ENCODE results near the gene IRX2. TPM values are rescaled to one million over a fixed set of nuclear protein-coding genes. Genes with fewer than 3 reads are reported as not detected.

Gene IRX2
- total RNA-seq, 1 experiment from 2014 or later: 16.7 TPM

DNA sequence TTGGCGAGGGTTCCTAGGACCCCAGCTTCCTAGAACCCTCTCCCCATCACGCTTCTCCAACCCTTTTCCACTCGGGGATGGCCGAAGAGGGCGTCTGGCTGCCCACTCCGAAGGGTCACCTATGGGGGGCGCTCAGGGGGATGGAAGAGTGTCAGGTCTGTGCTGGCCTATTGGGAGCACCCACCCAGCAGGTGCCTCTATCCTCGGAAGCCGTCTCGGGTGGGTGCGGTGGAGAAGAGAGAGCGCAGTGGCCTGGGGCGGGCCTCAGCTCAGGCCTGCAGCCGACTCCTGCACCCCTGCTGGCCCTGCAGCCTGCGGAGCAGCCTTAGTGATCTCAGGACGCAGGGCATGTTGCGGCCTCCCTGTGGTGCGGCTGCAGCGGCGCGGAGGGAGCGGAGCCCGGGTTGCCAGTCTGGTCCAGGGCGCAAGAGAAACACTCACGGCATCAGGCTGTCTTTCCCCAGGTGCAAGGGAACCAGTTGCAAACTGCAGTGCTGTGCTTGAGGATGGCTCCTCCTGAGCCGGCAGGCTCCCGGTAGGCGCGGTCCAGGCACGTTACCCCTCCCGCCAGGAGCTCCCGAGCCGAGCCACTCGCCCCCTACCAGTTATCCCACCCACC, 1.5 kb upstream of the IRX2 start:
- H3K4me3 ChIP-seq: peak overlapping the region; percentile 99

DNA sequence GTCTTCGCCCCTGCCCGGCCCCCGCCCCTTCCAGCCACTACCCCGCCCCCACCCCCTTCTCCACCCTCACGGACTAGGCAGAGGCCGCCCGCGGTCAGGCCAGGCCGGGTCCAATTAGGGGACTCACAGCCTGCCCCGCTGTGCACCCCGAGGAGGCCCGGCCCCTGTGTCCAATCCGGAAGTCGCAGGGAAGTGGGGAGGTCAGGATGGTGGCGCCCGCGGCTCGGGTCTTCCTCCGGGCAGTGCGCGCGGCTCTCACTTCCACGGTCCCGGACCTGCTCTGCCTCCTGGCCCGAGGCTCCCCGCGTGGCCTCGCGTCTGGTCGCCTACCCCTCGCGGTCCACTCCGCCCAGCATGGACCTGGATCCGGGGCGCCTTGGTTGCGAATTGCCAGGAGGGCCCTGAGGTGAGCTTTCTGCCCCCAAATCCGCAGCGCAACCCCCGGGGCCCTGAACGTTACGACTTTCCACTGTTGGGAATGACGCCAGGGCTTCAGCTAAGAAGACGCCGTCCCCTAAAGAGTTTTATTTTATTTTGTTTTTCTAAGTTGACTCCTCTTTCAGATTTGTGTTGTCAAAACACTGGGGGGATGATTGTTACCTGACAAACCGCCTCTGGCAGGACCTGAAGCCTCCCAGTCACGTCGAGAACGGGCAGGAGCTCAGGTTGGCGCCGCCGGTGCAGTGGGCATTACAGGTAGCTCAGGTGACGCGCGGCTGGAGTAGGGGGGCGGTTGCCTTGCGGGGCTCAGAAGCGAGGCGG, 763 bp upstream of the IRX2 start:
- Histone ChIP-seq H3K4me3 (peak overlapping the region; percentile 99), H3K27me3 (replicated peaks) (no peaks in the 10 kb centered on the region), H3K4me1 (replicated peaks) (peaks cover 36% of the 10 kb centered on the region), H3K27ac (peak overlapping the region; percentile 74), H3K36me3 (peaks cover 27% of the 10 kb centered on the region), H3K9me3 (replicated peaks) (peaks cover 5% of the 10 kb centered on the region)
- DNase-seq (ENCODE audit: low read depth in 1 of 2, low spot score in 2 of 2): peak; percentile 78 to 80

More for the DNA sequence above, 1.5 kb upstream of the IRX2 start:
- peaks cover 21% of the 10 kb centered on the region for H3K36me3 ChIP-seq
- no peak overlapping the region for H3K27ac ChIP-seq
- DNase-seq (ENCODE audit: low read depth in 1 of 2, low spot score in 2 of 2): no peak
- H3K4me1 ChIP-seq (replicated peaks): peaks cover 43% of the 10 kb centered on the region
- H3K9me3 ChIP-seq (replicated peaks): peaks cover 5% of the 10 kb centered on the region
- H3K27me3 ChIP-seq (replicated peaks): no peaks in the 10 kb centered on the region

GRCh38 chr5:2750758-2751464, 566 bp downstream of the IRX2 start:
- Histone ChIP-seq H3K27me3 (replicated peaks) (no peaks in the 10 kb centered on the region), H3K36me3 (peaks cover 30% of the 10 kb centered on the region), H3K4me1 (replicated peaks) (peaks cover 25% of the 10 kb centered on the region), H3K27ac (peak overlapping the region; percentile 71), H3K9me3 (replicated peaks) (peaks cover 5% of the 10 kb centered on the region), H3K4me3 (peak overlapping the region; percentile 99)
- DNase-seq (ENCODE audit: low read depth in 1 of 2, low spot score in 2 of 2): peak; percentile 56 to 72

GRCh38 chr5:2750026-2750757, 1.3 kb downstream of the IRX2 start:
- Histone ChIP-seq H3K4me3 (peak overlapping the region; percentile 99), H3K27ac (peak overlapping the region; percentile 71; the same call in 1 of the 2 replicates), H3K27me3 (replicated peaks) (no peaks in the 10 kb centered on the region), H3K4me1 (replicated peaks) (peaks cover 23% of the 10 kb centered on the region), H3K9me3 (replicated peaks) (peaks cover 5% of the 10 kb centered on the region), H3K36me3 (peaks cover 35% of the 10 kb centered on the region)
- DNase-seq (ENCODE audit: low read depth in 1 of 2, low spot score in 2 of 2): peak in 1 of 2 experiments; percentile 42

GRCh38 chr5:2749514-2750025, 1.9 kb downstream of the IRX2 start:
- H3K9me3 ChIP-seq (replicated peaks): peaks cover 5% of the 10 kb centered on the region
- DNase-seq (ENCODE audit: low read depth in 1 of 2, low spot score in 2 of 2): no peak
- H3K27ac ChIP-seq: no peak overlapping the region
- no peaks in the 10 kb centered on the region for H3K27me3 ChIP-seq (replicated peaks)
- no peak overlapping the region for H3K4me3 ChIP-seq
- peaks cover 23% of the 10 kb centered on the region for H3K4me1 ChIP-seq (replicated peaks)
- H3K36me3 ChIP-seq: peaks cover 37% of the 10 kb centered on the region

DNA sequence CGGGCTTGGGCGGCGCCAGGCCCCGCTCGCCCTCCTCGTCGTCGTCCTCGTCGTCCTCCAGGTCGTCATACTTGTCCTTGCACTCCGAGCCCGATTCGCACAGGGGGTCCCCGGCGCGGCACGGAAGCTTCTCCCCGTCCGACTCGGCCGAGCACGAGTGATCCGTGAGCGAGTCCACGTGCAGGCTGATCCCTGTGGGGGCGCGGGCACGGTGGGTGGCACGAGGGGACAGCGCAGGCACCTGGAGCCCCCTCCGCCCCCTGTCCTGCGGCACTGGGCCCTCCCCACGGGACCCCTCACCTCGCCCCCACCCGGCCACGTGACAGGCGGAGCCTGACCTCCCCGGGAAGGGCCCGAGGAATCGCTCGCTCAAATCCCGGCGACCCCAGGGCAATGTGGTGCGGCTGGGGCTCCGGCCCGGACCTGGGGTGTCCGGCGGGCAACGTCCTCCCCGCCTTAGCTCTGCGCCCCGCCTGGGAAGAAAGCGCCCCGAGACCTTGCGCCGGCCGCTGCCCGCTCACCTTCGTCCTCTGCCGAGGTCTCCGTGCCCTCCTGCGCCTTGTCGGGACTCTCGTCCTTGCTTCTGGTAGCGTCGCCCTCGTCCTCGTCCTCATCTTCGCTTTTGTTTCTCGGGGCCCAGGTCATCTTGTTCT, 2.5 kb downstream of the IRX2 start:
- H3K4me1 ChIP-seq (replicated peaks): peaks cover 23% of the 10 kb centered on the region
- H3K9me3 ChIP-seq (replicated peaks): peaks cover 5% of the 10 kb centered on the region
- no peak for DNase-seq (ENCODE audit: low read depth in 1 of 2, low spot score in 2 of 2)
- H3K4me3 ChIP-seq: no peak overlapping the region
- H3K27me3 ChIP-seq (replicated peaks): no peaks in the 10 kb centered on the region
- H3K36me3 ChIP-seq: peaks cover 40% of the 10 kb centered on the region
- H3K27ac ChIP-seq: no peak overlapping the region

DNA sequence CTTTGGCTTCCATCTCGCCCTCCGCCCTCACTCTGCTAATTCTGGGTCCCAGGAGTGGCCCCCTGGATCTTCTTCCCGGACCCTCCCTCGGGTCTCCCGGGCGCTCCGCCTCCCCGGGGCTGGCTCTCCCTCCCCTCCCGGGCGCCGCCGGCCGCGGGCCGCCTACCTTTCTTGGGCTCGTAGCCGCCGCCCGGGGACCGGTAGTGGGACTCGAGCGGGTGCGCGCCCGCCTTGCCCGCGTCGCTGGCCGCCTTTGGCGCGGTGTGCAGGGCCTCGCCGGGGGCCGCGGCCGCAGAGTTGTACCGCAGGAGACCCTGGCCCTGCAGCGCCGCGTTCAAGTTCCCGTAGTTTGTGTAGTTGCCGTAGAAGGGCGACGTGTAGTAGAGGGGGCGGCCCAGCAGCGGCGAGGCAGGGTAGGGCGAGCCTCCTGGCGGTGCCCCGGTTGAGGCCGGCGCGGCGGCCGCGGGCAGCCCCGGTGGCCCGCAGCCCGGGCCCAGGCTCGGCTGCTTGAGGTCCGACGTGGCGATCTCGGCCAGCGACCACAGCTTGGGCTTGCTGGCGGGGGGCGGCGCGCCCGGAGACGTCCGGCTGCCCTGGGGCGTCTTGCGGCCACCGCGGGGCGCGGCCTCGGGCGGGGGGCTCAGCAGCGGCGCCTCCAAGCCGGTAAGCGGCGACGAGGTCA, 3.2 kb downstream of the IRX2 start:
- H3K4me1 ChIP-seq (replicated peaks): peaks cover 23% of the 10 kb centered on the region
- no peak overlapping the region for H3K27ac ChIP-seq
- no peaks in the 10 kb centered on the region for H3K27me3 ChIP-seq (replicated peaks)
- peaks cover 5% of the 10 kb centered on the region for H3K9me3 ChIP-seq (replicated peaks)
- no peak for DNase-seq (ENCODE audit: low read depth in 1 of 2, low spot score in 2 of 2)
- no peak overlapping the region for H3K4me3 ChIP-seq
- H3K36me3 ChIP-seq: peaks cover 44% of the 10 kb centered on the region

DNA sequence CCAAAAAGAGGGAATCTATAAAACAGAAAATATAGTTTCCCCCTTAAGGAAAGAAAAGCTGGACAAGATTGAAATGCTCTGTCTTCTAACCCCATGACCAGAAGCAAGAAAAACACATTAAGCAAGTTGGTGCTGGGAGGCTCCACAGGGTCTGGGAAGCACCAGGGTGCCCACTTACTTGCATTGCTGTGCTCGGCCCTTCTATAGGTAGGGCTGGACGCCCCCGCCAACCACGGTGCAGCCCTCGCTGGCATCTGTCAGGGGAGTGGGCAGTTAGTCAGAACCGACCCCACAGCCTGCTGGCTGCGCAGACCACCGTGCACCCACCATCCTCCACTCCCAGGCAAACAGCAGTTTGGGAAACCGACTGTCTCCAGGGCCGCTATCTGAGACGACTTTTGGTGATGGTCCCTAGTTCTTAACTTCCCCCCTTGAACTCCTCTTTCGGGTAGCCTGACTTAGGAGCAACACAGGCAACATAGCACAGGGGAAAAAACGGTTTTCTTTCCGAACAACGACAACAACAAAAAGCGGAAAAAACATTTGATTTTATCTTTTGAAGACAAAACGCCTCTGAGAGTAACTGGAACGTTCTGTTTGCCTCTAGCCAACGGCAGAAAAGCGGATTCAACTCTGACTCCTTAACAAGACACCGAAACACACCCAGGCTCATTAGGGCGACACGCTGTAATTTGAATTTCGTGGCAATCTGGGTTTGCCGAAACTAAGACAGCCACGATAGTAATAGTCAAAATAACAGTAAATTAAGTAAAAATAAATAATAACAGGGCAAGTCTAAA, 3.9 kb downstream of the IRX2 start:
- H3K4me1 ChIP-seq (replicated peaks): peaks cover 19% of the 10 kb centered on the region
- DNase-seq (ENCODE audit: low read depth in 1 of 2, low spot score in 2 of 2): no peak
- H3K27me3 ChIP-seq (replicated peaks): no peaks in the 10 kb centered on the region
- no peak overlapping the region for H3K4me3 ChIP-seq
- H3K36me3 ChIP-seq: peaks cover 44% of the 10 kb centered on the region
- no peak overlapping the region for H3K27ac ChIP-seq
- H3K9me3 ChIP-seq (replicated peaks): peaks cover 5% of the 10 kb centered on the region

DNA sequence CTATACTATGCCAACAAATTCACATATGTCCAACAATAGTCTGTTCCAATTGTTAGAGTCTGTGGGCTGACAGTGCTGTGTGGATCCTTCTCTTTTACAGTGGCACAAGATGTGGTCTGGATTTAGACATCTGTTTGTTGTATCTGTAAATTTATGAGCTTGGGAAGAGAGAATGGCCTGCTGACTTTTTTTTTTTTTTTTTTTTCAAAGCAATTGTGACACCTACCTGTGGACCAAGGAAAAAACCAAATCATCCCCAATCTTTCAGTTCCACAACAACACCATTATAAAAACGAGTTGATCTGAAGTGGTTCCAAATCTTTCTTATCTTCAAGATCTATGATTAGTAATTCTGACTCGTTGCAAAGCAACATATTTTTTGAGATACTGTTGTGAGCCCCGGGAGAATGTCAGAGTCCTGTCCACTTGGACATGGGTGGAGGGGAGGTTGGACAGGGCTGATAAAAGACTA, 4.9 kb downstream of the IRX2 start:
- no peak for DNase-seq (ENCODE audit: low read depth in 1 of 2, low spot score in 2 of 2)
- peaks cover 13% of the 10 kb centered on the region for H3K4me1 ChIP-seq (replicated peaks)
- H3K36me3 ChIP-seq: peaks cover 44% of the 10 kb centered on the region
- H3K4me3 ChIP-seq: no peak overlapping the region
- no peaks in the 10 kb centered on the region for H3K27me3 ChIP-seq (replicated peaks)
- no peak overlapping the region for H3K27ac ChIP-seq
- H3K9me3 ChIP-seq (replicated peaks): peaks cover 5% of the 10 kb centered on the region

- no peaks in the 10 kb centered on the region; the same call in 1 of the 2 replicates for H3K4me1 ChIP-seq (replicated peaks)
- H3K36me3 ChIP-seq: peaks cover 33% of the 10 kb centered on the region
- no peak overlapping the region for H3K27ac ChIP-seq
- no peak for DNase-seq (ENCODE audit: low read depth in 1 of 2, low spot score in 2 of 2)
- no peaks in the 10 kb centered on the region; the same call in 1 of the 2 replicates for H3K9me3 ChIP-seq (replicated peaks)
- H3K27me3 ChIP-seq (replicated peaks): no peaks in the 10 kb centered on the region
- no peak overlapping the region for H3K4me3 ChIP-seq
Measured at GRCh38 chr5:2744485-2744884, 7.0 kb downstream of the IRX2 start.

DNA sequence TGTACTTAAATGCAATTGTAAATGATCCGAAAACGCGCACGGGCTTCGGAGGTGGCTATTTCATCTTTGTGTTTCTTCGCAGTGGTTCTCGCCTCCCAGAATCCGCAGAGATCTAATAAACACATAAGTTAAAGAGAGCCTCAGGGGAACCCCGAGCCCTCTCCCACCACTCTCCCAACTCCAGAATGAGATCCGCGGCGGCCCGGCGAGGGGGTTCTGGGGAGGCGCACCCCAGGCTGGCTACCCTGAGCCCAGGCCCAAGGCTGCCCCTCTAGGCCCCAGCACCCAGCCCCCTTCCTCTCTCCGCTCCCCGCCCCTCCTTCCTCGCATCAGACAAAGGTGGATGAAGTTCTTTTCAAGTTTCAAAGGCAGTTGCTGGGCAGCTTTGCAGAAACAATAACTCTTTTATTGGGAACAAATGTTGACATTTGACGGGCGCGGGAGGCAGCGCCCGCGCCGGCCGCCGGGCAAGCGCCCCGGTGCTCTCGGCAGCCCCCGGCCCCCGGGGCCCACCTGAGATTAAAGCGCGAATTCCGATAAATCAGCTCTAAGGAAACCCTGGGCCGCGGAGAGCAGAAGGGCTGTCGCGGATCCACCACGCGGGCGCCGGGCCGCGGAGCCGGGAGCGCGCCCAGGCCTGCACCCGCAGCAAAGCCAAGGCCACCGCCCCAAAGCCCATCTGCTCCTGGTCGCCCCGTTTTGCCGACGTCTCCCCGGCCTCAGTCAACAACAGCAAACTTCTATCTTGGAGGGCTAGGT, 8.4 kb downstream of the IRX2 start:
- H3K27ac ChIP-seq: no peak overlapping the region
- H3K4me1 ChIP-seq (replicated peaks): peaks cover 7% of the 10 kb centered on the region
- no peak for DNase-seq (ENCODE audit: low read depth in 1 of 2, low spot score in 2 of 2)
- peaks cover 25% of the 10 kb centered on the region for H3K36me3 ChIP-seq
- H3K27me3 ChIP-seq (replicated peaks): no peaks in the 10 kb centered on the region
- no peaks in the 10 kb centered on the region for H3K9me3 ChIP-seq (replicated peaks)
- no peak overlapping the region for H3K4me3 ChIP-seq

Data from SJSA1 (cell line).